SK-N-SH (cell line): ENCODE data around the gene B3GNT7. TPM values are rescaled to one million over a fixed set of nuclear protein-coding genes. Genes with fewer than 3 reads are reported as not detected.

Experiments
- CTCF ChIA-PET: fragments of 300-600, 350-600 bp; formaldehyde crosslinking; extraction: SDS; loops from one replicate; lab custom pipeline; 2021; lab: Yijun Ruan, JAX
- POLR2A ChIA-PET: fragments of 350-600 bp; sonication (Branson Sonifier 250); formaldehyde crosslinking; extraction: SDS; loops from one replicate; lab custom pipeline; 2020; ENCODE audit warnings: antibody characterized with exemption, inconsistent platforms; lab: Yijun Ruan, JAX
- DNase-seq: peaks from one replicate; pipeline ENCODE4 v3.0.0; 2012
- H2AFZ ChIP-seq: fragments of 200-600 bp; sonication (generic); 2 replicates; pipeline ENCODE4 v1.8.1; 2016; ENCODE audit warnings: antibody characterized with exemption, mild to moderate bottlenecking, low read depth
- H3F3A ChIP-seq: fragments of 200-600 bp; sonication (generic); replicated peaks from 2 replicates; pipeline ENCODE3; 2016; ENCODE audit warnings: antibody characterized with exemption, mild to moderate bottlenecking; ENCODE audit not compliant: insufficient read depth
- H3K27ac ChIP-seq, 2 experiments: fragments of 200-500 bp in 1 of 2; fragments of 200-600 bp in 1 of 2; sonication (Bioruptor generic) in 1 of 2; sonication (generic), shearing (Covaris generic) in 1 of 2; 2 replicates each; pipeline versions ENCODE4 v1.5.1 to v1.6.1; 2014 to 2016; ENCODE audit warnings: low read depth in 2 of 2, inconsistent platforms in 1 of 2, low read length in 1 of 2, mild to moderate bottlenecking in 1 of 2, mixed read lengths in 1 of 2
- H3K27me3 ChIP-seq: fragments of 200-600 bp; sonication (generic), shearing (Covaris generic); 2 replicates; pipeline ENCODE4 v1.6.1; 2016; ENCODE audit warnings: mixed run types; ENCODE audit not compliant: insufficient read depth
- H3K36me3 ChIP-seq, 2 experiments: fragments of 200-500 bp in 1 of 2; fragments of 200-600 bp in 1 of 2; sonication (Bioruptor generic) in 1 of 2; sonication (generic) in 1 of 2; replicated peaks in 1 of 2; 2 replicates each; pipeline versions ENCODE3 to v1.5.1; 2014 to 2016; ENCODE audit warnings: low read length in 1 of 2, mild to moderate bottlenecking in 1 of 2; ENCODE audit not compliant: insufficient read depth in 2 of 2, control insufficient read depth in 1 of 2
- H3K4me1 ChIP-seq, 2 experiments: fragments of 200-500 bp in 1 of 2; fragments of 200-600 bp in 1 of 2; sonication (Bioruptor generic) in 1 of 2; sonication (generic), shearing (Covaris generic) in 1 of 2; 2 replicates each; pipeline versions ENCODE4 v1.5.1 to v1.6.1; 2014 to 2016; ENCODE audit warnings: low read depth in 1 of 2, low read length in 1 of 2, mixed run types in 1 of 2; ENCODE audit not compliant: insufficient read depth in 2 of 2, control insufficient read depth in 1 of 2
- H3K4me2 ChIP-seq: fragments of 200-600 bp; sonication (generic), shearing (Covaris generic); 2 replicates; pipeline ENCODE4 v1.6.1; 2017; ENCODE audit warnings: mixed run types
- H3K4me3 ChIP-seq, 2 experiments: fragments of 200-500 bp in 1 of 2; fragments of 200-600 bp in 1 of 2; sonication (Bioruptor generic) in 1 of 2; sonication (generic), shearing (Covaris generic) in 1 of 2; 2 replicates each; pipeline versions ENCODE4 v1.5.1 to v1.8.1; 2014 to 2016; ENCODE audit warnings: low read depth in 2 of 2, inconsistent platforms in 1 of 2, low read length in 1 of 2, mild to moderate bottlenecking in 1 of 2, mixed read lengths in 1 of 2, moderate library complexity in 1 of 2
- H3K79me2 ChIP-seq: fragments of 200-600 bp; sonication (generic); 2 replicates; pipeline ENCODE4 v1.8.1; 2017; ENCODE audit warnings: mild to moderate bottlenecking; ENCODE audit not compliant: insufficient read depth
- H3K9ac ChIP-seq: fragments of 200-600 bp; sonication (generic); 2 replicates; pipeline ENCODE4 v1.6.1; 2017; ENCODE audit warnings: mixed run types
- H3K9me2 ChIP-seq: fragments of 200-600 bp; sonication (generic); 2 replicates; pipeline ENCODE4 v1.6.1; 2017; ENCODE audit warnings: mixed run types
- H3K9me3 ChIP-seq: fragments of 200-600 bp; sonication (generic); 2 replicates; pipeline ENCODE4 v1.6.1; 2017; ENCODE audit warnings: mixed run types, mild to moderate bottlenecking, moderate library complexity
- H4K20me1 ChIP-seq: fragments of 200-600 bp; sonication (generic); 2 replicates; pipeline ENCODE4 v1.6.1; 2017; ENCODE audit warnings: mild to moderate bottlenecking, mixed run types; ENCODE audit not compliant: insufficient read depth
- CHD2 ChIP-seq: fragments of 150-350 bp; IDR thresholded peaks from 2 replicates; pipeline ENCODE4 v1.6.1; 2018; ENCODE audit warnings: low read length; ENCODE audit not compliant: partially characterized antibody
- CTCF ChIP-seq: fragments of 200-600 bp; sonication (generic); IDR thresholded peaks from 2 replicates; pipeline ENCODE4 v1.6.1; 2017; ENCODE audit warnings: antibody characterized with exemption, mild to moderate bottlenecking, moderate library complexity
- EP300 ChIP-seq, 2 experiments: IDR thresholded peaks; 2 replicates each; pipeline versions ENCODE4 v1.4.0 to v1.6.1; 2012; ENCODE audit warnings: borderline replicate concordance in 1 of 2, low read depth in 1 of 2, low read length in 1 of 2
- EZH2phosphoT487 ChIP-seq: fragments of 200-600 bp; sonication (generic); IDR thresholded peaks from 2 replicates; pipeline ENCODE4 v1.6.1; 2017; ENCODE audit warnings: low read depth, mixed run types, mild to moderate bottlenecking, antibody characterized with exemption, moderate library complexity, borderline replicate concordance
- FOSL2 ChIP-seq: IDR thresholded peaks from 2 replicates; pipeline ENCODE4 v1.4.0; 2012; ENCODE audit warnings: low read depth, mild to moderate bottlenecking, moderate library complexity, borderline replicate concordance
- GABPA ChIP-seq: IDR thresholded peaks from 2 replicates; pipeline ENCODE4 v1.4.0; 2012; ENCODE audit warnings: low read depth, mild to moderate bottlenecking
- GATA2 ChIP-seq: sonication (generic); formaldehyde crosslinking; IDR thresholded peaks from 2 replicates; pipeline ENCODE4 v1.5.0; 2020; ENCODE audit warnings: mild to moderate bottlenecking, missing genetic modification reagents
- IRF3 ChIP-seq: fragments of 150-350 bp; IDR thresholded peaks from 2 replicates; pipeline ENCODE4 v1.6.1; 2016; ENCODE audit warnings: mild to moderate bottlenecking, low read depth, low read length
- JUND ChIP-seq: IDR thresholded peaks from 2 replicates; pipeline ENCODE4 v1.4.0; 2012
- MEF2A ChIP-seq: IDR thresholded peaks from 2 replicates; pipeline ENCODE4 v1.4.0; 2012; ENCODE audit warnings: low read depth, borderline replicate concordance
- PBX3 ChIP-seq: IDR thresholded peaks from 2 replicates; pipeline ENCODE4; 2012
- POLR2AphosphoS5 ChIP-seq: IDR thresholded peaks from 2 replicates; pipeline ENCODE4 v1.6.1; 2012; ENCODE audit warnings: low read depth, low read length
- RFX5 ChIP-seq: IDR thresholded peaks from 2 replicates; pipeline ENCODE4 v1.6.1; 2012; ENCODE audit warnings: mild to moderate bottlenecking, improper control_type of control experiment, low read length
- SIN3A ChIP-seq: IDR thresholded peaks from 2 replicates; pipeline ENCODE4 v1.6.1; 2012; ENCODE audit warnings: low read depth, mild to moderate bottlenecking, low read length, moderate library complexity, borderline replicate concordance
- TCF12 ChIP-seq: IDR thresholded peaks from 2 replicates; pipeline ENCODE4 v1.4.0; 2012
- USF1 ChIP-seq: IDR thresholded peaks from 2 replicates; pipeline ENCODE4 v1.4.0; 2012; ENCODE audit warnings: low read depth, borderline replicate concordance
- USF2 ChIP-seq: fragments of 150-350 bp; IDR thresholded peaks from 2 replicates; pipeline ENCODE4 v1.6.1; 2017; ENCODE audit warnings: antibody characterized with exemption, low read length, low read depth, borderline replicate concordance
- YY1 ChIP-seq: IDR thresholded peaks from 2 replicates; pipeline ENCODE4 v1.4.0; 2012; ENCODE audit warnings: low read depth, mild to moderate bottlenecking
- ZBTB33 ChIP-seq: IDR thresholded peaks from 2 replicates; pipeline ENCODE4 v1.4.0; 2012; ENCODE audit warnings: low read depth, borderline replicate concordance
- WGBS: methylation state at CpG from one replicate; pipeline ENCODE4 v1.1.6; 2017; ENCODE audit warnings: low lambda C conversion rate; 5-methylcytosine and 5-hydroxymethylcytosine counted together
- polyA plus RNA-seq, 3 experiments: library from polyadenylated mRNA; depleted of rRNA; stranded (reverse); fragments of >200 nt; gene quantifications; 2 replicates each; pipeline ENCODE4 v1.2.3, GENCODE V29; 2012

B3GNT7 gene
- polyA plus RNA-seq, 1 of the 3 experiments (the other 2 are of a cell fraction), result 0.12 TPM

- no peak for TF ChIP-seq YY1
- no peak for TF ChIP-seq RFX5
- no peak for TF ChIP-seq JUND
- no peak for TF ChIP-seq EP300 (IDR thresholded peaks at IDR 0.05; ENCODE audit: borderline replicate concordance in 1 of 2, low read depth in 1 of 2, low read length in 1 of 2)
- no peak for TF ChIP-seq IRF3
- no peak for TF ChIP-seq SIN3A
- TF ChIP-seq CTCF, result no peak
- Histone ChIP-seq H3K4me3 (no peak overlapping the region), H2AFZ (no peak overlapping the region), H4K20me1 (no peaks in the 10 kb centered on the region), H3K9me2 (no peaks in the 10 kb centered on the region), H3K79me2 (no peaks in the 10 kb centered on the region), H3K27ac (no peak overlapping the region), H3F3A (no peaks in the 10 kb centered on the region), H3K4me1 (peaks cover 0 to 3% of the 10 kb centered on the region in 2 experiments; a peak in 2 of 4 replicates), H3K27me3 (no peaks in the 10 kb centered on the region), H3K9me3 (peaks cover under 1% of the 10 kb centered on the region; the same call in 1 of the 2 replicates), H3K4me2 (no peak overlapping the region), H3K9ac (no peak overlapping the region), H3K36me3 (no peaks in the 10 kb centered on the region)
- 91% methylated on average over 21 of the region's 21 CpGs for WGBS
- POLR2A ChIA-PET, result no interaction called here
- no peak for DNase-seq
- CTCF ChIA-PET, result no interaction called here
Observed at GRCh38 chr2:231379266-231380215, 16.0 kb upstream of the B3GNT7 start.

- Histone ChIP-seq H3K79me2 (no peaks in the 10 kb centered on the region), H3K9ac (no peak overlapping the region), H3K9me2 (no peaks in the 10 kb centered on the region), H3K27me3 (no peaks in the 10 kb centered on the region), H3K36me3 (no peaks in the 10 kb centered on the region), H4K20me1 (no peaks in the 10 kb centered on the region), H3K9me3 (peaks cover 7% of the 10 kb centered on the region; the same call in 1 of the 2 replicates), H3K4me3 (no peak overlapping the region), H3K4me1 (no peaks in the 10 kb centered on the region; a peak in 2 of 4 replicates), H3K4me2 (no peak overlapping the region), H2AFZ (no peak overlapping the region), H3K27ac (no peak overlapping the region), H3F3A (no peaks in the 10 kb centered on the region)
- ChIA-PET POLR2A (no interaction called here), CTCF (interaction anchor here (0.6 kb wide), 1 partner anchor 84 kb away, joined by 3 read pairs; no protein-coding TSS in a partner anchor)
- no peak for DNase-seq
- WGBS, result over 99% methylated on average over 8 of the region's 10 CpGs
- TF ChIP-seq POLR2AphosphoS5, result no peak
- no peak for TF ChIP-seq RFX5
- TF ChIP-seq MEF2A, result no peak
- no peak for TF ChIP-seq EZH2phosphoT487
- no peak for TF ChIP-seq FOSL2
- TF ChIP-seq USF1, result no peak
- no peak for TF ChIP-seq GATA2 (CRISPR knock-in tag)
- TF ChIP-seq TCF12, result no peak
- no peak for TF ChIP-seq USF2
- no peak for TF ChIP-seq PBX3
- no peak for TF ChIP-seq GABPA
- TF ChIP-seq ZBTB33, result no peak
- TF ChIP-seq CHD2, result no peak
Observed at GRCh38 chr2:231380307-231380706, 15.2 kb upstream of the B3GNT7 start.
